Islet of Langerhans (tissue), 1 donor: ENCODE measurements around the gene FAM83D.

Experiments used
- FAIRE-seq: peaks from one replicate; lab custom pipeline; 2011; peaks lifted over from hg19 to GRCh38; lab: Jason Lieb, UNC

The FAM83D gene, protein sequence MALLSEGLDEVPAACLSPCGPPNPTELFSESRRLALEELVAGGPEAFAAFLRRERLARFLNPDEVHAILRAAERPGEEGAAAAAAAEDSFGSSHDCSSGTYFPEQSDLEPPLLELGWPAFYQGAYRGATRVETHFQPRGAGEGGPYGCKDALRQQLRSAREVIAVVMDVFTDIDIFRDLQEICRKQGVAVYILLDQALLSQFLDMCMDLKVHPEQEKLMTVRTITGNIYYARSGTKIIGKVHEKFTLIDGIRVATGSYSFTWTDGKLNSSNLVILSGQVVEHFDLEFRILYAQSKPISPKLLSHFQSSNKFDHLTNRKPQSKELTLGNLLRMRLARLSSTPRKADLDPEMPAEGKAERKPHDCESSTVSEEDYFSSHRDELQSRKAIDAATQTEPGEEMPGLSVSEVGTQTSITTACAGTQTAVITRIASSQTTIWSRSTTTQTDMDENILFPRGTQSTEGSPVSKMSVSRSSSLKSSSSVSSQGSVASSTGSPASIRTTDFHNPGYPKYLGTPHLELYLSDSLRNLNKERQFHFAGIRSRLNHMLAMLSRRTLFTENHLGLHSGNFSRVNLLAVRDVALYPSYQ

DNA sequence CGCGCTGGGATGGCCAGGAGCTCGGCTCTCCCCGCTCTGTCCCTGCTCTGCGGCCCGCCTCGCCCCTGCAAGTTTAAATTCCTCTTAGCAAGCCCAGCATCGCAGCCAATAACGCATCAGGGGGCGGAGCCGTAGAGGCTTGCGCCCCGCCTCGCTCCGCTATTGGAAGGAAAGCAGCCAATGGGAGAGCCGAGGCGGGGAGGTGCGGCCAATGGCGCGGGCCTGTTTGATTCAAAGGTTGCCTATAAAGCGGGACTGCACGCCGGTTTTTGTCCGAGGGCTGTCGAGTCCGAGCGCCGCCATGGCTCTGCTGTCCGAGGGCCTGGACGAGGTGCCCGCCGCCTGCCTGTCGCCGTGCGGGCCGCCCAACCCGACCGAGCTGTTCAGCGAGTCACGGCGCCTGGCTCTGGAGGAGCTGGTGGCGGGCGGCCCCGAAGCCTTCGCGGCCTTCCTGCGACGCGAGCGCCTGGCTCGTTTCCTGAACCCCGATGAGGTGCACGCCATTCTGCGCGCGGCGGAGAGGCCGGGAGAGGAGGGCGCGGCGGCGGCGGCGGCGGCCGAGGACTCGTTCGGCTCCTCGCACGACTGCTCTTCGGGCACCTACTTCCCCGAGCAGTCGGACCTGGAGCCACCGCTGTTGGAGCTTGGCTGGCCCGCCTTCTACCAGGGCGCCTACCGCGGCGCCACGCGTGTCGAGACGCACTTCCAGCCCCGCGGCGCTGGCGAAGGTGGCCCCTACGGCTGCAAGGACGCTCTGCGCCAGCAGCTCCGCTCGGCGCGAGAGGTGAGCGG lies at the start of gene FAM83D:
FAM83D (plus strand) TSS at position 276 of the 792 bp plus-strand sequence; CDS start at position 302, 26 bp downstream.
- FAIRE-seq = no peak

- FAIRE-seq = no peak
Observed at GRCh38 chr20:38877483-38877882, 48.7 kb upstream of the FAM83D start.

- FAIRE-seq = no peak
Observed at GRCh38 chr20:38878866-38879265, 47.4 kb upstream of the FAM83D start.

DNA sequence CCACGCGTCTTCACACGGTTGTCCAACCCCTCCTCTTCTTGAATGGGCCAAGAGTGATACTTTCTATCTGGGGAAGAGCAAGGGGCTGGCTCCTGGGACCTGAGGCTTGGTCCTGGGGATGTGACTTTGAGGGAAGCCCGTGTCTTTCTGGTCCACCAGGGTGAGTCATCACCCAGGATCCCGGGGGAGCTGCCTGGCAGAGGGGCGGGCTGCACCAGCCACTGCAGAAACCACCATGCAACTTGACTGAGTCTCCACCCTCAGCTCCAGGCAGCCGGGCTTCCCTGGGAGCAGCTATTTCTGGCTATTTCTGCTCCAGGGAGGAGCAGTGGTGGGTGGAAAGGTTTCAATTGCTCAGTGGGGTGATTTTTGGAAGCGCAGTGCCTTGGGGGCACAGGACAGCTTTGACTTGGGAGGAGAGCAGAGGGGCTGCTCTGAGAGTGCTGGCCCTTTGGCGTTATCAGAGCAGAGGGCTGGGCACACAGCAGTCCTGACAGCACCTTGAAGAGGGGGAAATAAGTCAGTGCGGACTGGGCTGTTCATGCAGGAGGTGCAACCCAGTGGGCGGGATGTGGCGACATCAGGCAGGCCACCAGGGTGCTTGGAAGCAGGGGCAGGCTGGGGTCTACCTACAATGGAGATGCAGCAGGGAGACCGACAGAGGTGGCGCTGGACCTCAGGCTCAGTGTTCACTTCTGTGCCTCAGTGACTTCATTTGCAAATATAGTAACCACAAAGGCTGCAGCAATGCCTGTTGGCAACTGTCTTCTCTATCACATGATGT lies 45.1 kb upstream of the FAM83D start:
- no peak for FAIRE-seq

DNA sequence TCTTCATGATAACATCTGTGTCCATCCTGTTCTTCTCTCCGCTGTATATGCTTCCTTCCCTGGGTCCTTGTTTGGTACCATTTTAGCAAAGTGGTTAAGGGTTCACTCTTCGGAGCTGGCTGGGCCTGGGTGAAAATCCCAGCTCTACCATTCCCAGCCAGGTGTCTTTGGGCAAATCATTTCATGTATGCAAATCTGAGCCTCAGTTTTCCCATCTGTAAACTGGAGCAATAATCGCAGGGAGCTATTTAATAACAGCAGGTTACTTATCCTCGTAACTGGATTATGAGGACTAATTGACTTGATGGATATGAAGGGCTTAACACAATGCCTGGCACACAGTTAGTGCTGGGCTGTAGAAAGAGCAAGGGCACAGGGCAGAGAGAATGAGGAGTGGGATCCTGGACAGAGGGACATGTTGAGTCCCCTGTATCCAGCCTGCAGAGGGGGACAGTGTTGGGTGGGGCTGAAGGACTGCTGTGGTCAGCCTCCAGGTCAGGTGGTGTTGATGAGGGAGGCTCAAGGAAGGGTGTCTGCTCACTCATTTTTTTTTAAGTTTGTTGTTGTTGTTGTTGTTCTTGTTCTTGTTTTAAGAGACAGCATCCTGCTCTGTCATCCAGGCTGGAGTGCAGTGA lies 44.3 kb upstream of the FAM83D start:
- FAIRE-seq = no peak

- FAIRE-seq = no peak
Observed at GRCh38 chr20:38882600-38882999, 43.6 kb upstream of the FAM83D start.

- FAIRE-seq = no peak
Observed at GRCh38 chr20:38883081-38883980, 42.9 kb upstream of the FAM83D start.

DNA sequence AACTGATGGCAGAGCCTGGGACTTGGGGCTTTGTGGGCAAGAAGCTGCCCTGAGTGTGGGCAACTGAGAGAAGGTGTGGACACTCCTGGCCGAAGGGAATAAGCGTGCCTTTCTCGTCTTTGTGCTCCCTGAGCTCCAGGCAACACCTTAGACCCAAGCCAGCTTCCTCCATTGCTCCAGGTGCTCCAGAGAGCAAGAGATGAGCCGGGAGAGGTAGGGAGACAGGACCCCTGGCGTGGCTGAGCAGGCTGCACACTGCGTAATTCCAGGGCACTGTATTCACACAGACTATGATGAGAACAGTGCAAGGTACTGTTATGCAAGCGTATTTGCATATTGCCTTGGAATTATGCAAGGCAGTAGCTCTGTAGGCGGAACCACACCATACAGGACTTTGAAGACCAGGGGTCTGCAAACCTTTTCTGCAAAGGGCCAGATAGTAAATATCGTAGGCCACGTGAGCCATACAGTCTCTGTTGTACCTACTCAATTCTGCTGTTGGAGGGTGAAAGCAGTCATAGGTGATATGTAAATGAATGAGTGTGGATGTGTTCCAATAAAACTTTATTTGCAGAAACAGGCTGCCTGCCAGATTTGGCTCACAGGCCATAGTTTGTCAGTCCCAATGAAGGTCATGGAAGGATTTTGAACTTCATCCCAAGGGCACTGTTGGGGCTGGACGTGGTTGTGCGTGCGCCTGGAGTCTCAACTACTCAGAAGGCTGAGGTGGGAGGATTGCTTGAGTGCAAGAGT lies 42.1 kb upstream of the FAM83D start:
- FAIRE-seq = no peak

DNA sequence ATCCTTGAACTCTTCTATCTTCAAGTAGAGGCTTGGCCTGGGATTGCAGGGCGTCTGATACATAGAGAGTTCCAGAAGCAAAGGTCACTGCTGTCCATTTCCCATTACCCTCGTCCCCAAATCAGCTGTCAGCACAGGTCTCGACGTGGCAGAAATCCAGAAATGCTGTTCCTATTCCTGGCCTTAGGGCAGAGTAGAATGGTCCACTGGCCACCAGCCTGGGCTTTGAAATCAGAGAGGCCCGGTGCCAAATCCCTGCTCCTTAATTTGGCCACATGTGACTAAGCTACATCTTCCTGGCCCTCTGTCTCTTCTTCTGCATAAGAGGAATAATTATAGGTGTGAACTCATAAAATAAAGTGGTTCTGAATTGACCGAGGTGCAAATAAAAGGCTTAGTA lies 40.9 kb upstream of the FAM83D start:
- no peak for FAIRE-seq

GRCh38 chr20:38888059-38888831 lies 38.0 kb upstream of the FAM83D start:
- no peak for FAIRE-seq

GRCh38 chr20:38889050-38889449 lies 37.2 kb upstream of the FAM83D start:
- no peak for FAIRE-seq

- no peak for FAIRE-seq
Observed at GRCh38 chr20:38889792-38890496, 36.3 kb upstream of the FAM83D start.

GRCh38 chr20:38890497-38890818 lies 35.8 kb upstream of the FAM83D start:
- no peak for FAIRE-seq

GRCh38 chr20:38892091-38892981 lies 33.9 kb upstream of the FAM83D start:
- no peak for FAIRE-seq

DNA sequence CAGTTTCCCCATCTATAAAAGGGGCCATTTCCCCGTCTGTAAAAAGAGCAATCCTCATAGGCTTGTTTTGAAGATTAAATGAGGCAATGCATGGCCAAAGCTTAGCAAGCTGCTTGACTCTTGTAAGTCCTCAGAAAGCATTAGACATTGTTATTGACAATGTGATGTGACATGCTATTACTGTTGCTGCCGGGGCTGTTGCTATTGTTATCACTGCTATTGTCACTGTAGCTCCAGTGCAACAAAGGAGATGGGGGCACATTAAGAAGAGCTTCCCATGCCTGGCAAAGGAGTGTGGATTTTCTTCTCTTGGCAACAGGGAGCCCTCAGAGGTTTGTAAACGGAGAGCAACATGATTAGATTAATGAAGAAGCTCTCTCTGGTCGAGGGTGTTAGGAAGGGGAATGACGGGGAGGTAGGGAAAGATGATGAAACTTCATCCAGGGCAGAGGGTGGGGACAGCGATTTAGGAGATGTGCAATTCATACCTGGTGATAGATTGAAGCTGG lies 33.1 kb upstream of the FAM83D start:
- no peak for FAIRE-seq

GRCh38 chr20:38893565-38894090 lies 32.6 kb upstream of the FAM83D start:
- no peak for FAIRE-seq
